ENCODE results near the gene MYRFL. TPM values are rescaled to one million over a fixed set of nuclear protein-coding genes. Genes with fewer than 3 reads are reported as not detected.
"Not testable (repeated sequence)": the region's sequence is repeated elsewhere in the genome, so short reads cannot be mapped to it uniquely, and the experiment has no call there.

MYRFL gene
- total RNA-seq, 4 donors from 2014 or later = not detected

- ATAC-seq (ENCODE audit: low FRiP score) (no peak), DNase-seq (ENCODE audit: low spot score) (no peak)
- TF ChIP-seq CTCF (IDR thresholded peaks at IDR 0.05) = no peak
Observed at GRCh38 chr12:69843608-69844007, 18.6 kb downstream of the MYRFL start.

GRCh38 chr12:69844416-69844815 is 19.4 kb downstream of the MYRFL start:
- no peak for ATAC-seq (ENCODE audit: low FRiP score)
- DNase-seq (ENCODE audit: low spot score) = no peak
- no peak for TF ChIP-seq CTCF (IDR thresholded peaks at IDR 0.05)

GRCh38 chr12:69844836-69845235 is 19.8 kb downstream of the MYRFL start:
- ATAC-seq (ENCODE audit: low FRiP score) (no peak), DNase-seq (ENCODE audit: low spot score) (no peak)
- TF ChIP-seq CTCF (IDR thresholded peaks at IDR 0.05) = no peak

- DNase-seq (ENCODE audit: low spot score) (no peak), ATAC-seq (ENCODE audit: low FRiP score) (no peak)
- TF ChIP-seq CTCF (IDR thresholded peaks at IDR 0.05) = no peak
Observed at GRCh38 chr12:69846976-69847375, 21.9 kb downstream of the MYRFL start.

GRCh38 chr12:69851976-69852375 is 26.9 kb downstream of the MYRFL start:
- ATAC-seq (ENCODE audit: low FRiP score) = no peak
- DNase-seq (ENCODE audit: low spot score) = no peak
- TF ChIP-seq CTCF (IDR thresholded peaks at IDR 0.05) = no peak

GRCh38 chr12:69853176-69853961 is 28.3 kb downstream of the MYRFL start:
- not testable (repeated sequence) for DNase-seq (ENCODE audit: low spot score); ATAC-seq (ENCODE audit: low FRiP score)

- TF ChIP-seq CTCF (IDR thresholded peaks at IDR 0.05) = no peak
- DNase-seq (ENCODE audit: low spot score) = no peak
- ATAC-seq (ENCODE audit: low FRiP score) = no peak
Observed at GRCh38 chr12:69866698-69867097, 41.7 kb downstream of the MYRFL start.

All from omental fat pad (tissue), 4 donors.